Measurements from ENCODE around the gene GORASP2.

- no peak for TF ChIP-seq CTCF (IDR thresholded peaks at IDR 0.05)
- no peak for TF ChIP-seq POLR2AphosphoS5 (IDR thresholded peaks at IDR 0.05)
- no peak for TF ChIP-seq POLR2A (IDR thresholded peaks at IDR 0.05)
- no peak for TF ChIP-seq EP300 (IDR thresholded peaks at IDR 0.05)
These were observed 62.5 kb downstream of the GORASP2 start for GRCh38 chr2:170991398-170992182.
